Progenitor cell of endocrine pancreas (in vitro differentiated cells): ENCODE data around the gene PCTP. TPM values are rescaled to one million over a fixed set of nuclear protein-coding genes. Genes with fewer than 3 reads are reported as not detected.

ENCODE experiments used
- DNase-seq: peaks from one replicate; pipeline ENCODE4 v3.0.0; 2021; ENCODE audit warnings: low spot score; ENCODE audit not compliant: unreplicated experiment
- H3K27ac Mint-ChIP-seq: 2 replicates; pipeline ENCODE4 v1.8.0; 2021; ENCODE audit warnings: mild to moderate bottlenecking, moderate library complexity, mixed read lengths
- H3K27me3 Mint-ChIP-seq: 2 replicates; pipeline ENCODE4 v1.8.0; 2021; ENCODE audit warnings: mixed read lengths
- H3K36me3 Mint-ChIP-seq: 2 replicates; pipeline ENCODE4 v1.8.0; 2022; ENCODE audit warnings: mixed read lengths; ENCODE audit not compliant: insufficient read depth
- H3K4me1 Mint-ChIP-seq: 2 replicates; pipeline ENCODE4 v1.8.0; 2021; ENCODE audit warnings: low read depth, mixed read lengths
- H3K4me3 Mint-ChIP-seq: 2 replicates; pipeline ENCODE4 v1.8.0; 2021; ENCODE audit warnings: low read depth, mild to moderate bottlenecking, moderate library complexity, mixed read lengths
- H3K9me3 Mint-ChIP-seq: 2 replicates; pipeline ENCODE4 v1.8.0; 2021; ENCODE audit warnings: low read depth, mixed read lengths
- CTCF ChIP-seq: fragments of 200-600 bp; sonication (generic); IDR thresholded peaks from one replicate; pipeline ENCODE4 v1.5.0; 2021; ENCODE audit warnings: antibody characterized with exemption, mild to moderate bottlenecking; ENCODE audit not compliant: unreplicated experiment
- total RNA-seq: library from RNA; stranded (reverse); gene quantifications from 2 replicates; pipeline ENCODE4 v1.2.1, GENCODE V29; 2021

Gene PCTP
- total RNA-seq, 1 donor from 2014 or later = 25.4 TPM

- no peak for TF ChIP-seq CTCF
- DNase-seq = no peak
- no peaks in the 10 kb centered on the region for H3K27me3 Mint-ChIP-seq
- H3K4me3 Mint-ChIP-seq = no peak overlapping the region
- peaks cover 11% of the 10 kb centered on the region for H3K36me3 Mint-ChIP-seq
- peaks cover 12% of the 10 kb centered on the region for H3K4me1 Mint-ChIP-seq
- H3K9me3 Mint-ChIP-seq = peaks cover 8% of the 10 kb centered on the region
- H3K27ac Mint-ChIP-seq = no peak overlapping the region
Observed at GRCh38 chr17:55764610-55765009, 13.8 kb downstream of the PCTP start.

GRCh38 chr17:55765472-55765871, 14.6 kb downstream of the PCTP start:
- Mint-ChIP-seq H3K27me3 (no peaks in the 10 kb centered on the region), H3K36me3 (peaks cover 14% of the 10 kb centered on the region), H3K4me1 (peaks cover 16% of the 10 kb centered on the region), H3K9me3 (peaks cover 8% of the 10 kb centered on the region), H3K4me3 (no peak overlapping the region), H3K27ac (no peak overlapping the region)
- no peak for TF ChIP-seq CTCF
- DNase-seq = no peak

DNA sequence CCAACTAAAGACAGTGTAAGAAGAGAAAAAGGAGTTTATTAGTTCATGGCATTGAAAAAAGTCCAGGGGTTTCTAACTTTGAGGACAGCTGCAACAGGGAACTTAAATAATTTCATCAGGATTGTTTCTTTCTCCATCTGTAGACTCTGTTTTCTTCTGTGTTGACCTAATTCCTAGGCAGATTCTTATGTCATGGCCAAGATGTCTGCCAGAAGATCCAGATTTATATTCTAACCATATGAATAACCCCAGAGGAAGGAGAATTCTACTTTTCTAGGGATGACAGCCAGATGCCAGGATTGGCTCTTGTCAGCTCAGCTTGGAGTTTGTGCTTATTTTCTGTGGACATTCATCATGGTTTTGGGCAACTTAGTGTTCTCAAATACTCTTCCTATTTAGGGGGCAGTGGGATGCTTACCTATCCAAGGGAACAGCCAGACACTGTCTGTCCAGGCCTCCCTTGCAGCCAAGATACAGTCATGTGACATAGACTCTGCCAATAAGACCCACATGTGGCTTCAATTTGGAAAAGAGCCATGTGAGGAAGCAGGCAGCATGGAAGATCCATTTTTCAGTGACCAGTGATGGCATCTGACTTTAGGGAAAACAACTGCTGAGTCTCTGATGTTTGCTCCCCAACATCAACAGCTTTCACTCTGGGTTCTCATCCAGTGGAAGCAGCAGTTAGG, 18.2 kb downstream of the PCTP start:
- Mint-ChIP-seq H3K4me1 (peaks cover 20% of the 10 kb centered on the region), H3K9me3 (peaks cover 4% of the 10 kb centered on the region), H3K36me3 (peaks cover 26% of the 10 kb centered on the region), H3K27ac (no peak overlapping the region), H3K4me3 (no peak overlapping the region), H3K27me3 (no peaks in the 10 kb centered on the region)
- no peak for TF ChIP-seq CTCF
- no peak for DNase-seq

DNA sequence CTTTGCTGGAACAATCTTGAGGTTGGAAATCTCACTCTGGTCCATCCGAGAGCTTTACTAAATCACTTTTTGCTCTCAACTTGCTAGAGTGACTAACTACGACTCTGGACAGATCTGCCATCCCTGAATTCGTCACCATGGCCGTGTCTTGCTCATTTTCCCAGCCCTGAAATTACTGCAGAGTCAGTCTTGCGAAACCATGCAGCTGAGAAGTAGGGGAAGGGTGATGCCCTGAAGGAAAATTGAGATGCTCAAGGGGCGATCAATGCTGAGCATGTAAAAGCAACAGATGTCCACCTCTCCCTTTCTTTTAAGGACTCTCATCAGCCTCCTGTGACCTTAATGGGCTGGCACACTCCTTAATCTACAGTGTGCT, 18.8 kb downstream of the PCTP start:
- Mint-ChIP-seq H3K36me3 (peaks cover 26% of the 10 kb centered on the region), H3K9me3 (peaks cover 4% of the 10 kb centered on the region), H3K27ac (no peak overlapping the region), H3K4me1 (peaks cover 25% of the 10 kb centered on the region), H3K4me3 (no peak overlapping the region), H3K27me3 (no peaks in the 10 kb centered on the region)
- no peak for TF ChIP-seq CTCF
- DNase-seq = no peak

DNA sequence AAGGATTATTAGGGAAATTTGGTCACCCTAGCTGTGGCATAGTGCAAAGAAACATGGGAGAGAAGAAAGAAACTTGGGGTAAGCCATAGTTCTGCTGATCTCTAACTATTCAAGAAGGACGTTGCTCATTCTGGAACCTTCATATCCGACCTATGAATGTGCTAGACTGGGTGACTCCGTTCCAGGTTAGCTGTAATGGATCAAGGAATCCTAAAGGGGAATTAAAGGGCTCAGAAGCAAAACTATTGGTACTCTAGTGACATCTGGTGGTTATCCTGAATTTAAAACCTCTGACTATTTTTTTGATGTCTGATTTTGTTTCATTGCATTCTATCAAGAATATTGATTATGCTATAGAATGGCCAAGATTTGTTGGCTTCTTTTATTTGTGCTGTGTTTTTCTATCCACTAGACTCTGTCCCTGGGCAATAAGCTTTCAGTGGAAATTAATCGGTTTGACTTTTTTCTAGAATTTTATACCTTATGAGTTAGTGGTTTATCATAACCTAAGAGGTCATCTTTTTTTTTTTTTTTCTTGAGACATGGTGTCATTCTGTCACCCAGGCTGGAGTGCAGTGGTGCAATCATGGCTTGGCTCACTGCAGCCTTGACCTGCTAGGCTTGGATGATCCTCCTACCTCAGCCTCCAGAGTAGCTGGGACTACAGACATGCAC, 19.5 kb downstream of the PCTP start:
- H3K4me1 Mint-ChIP-seq = peaks cover 31% of the 10 kb centered on the region
- peaks cover 2% of the 10 kb centered on the region for H3K9me3 Mint-ChIP-seq
- H3K27ac Mint-ChIP-seq = no peak overlapping the region
- H3K4me3 Mint-ChIP-seq = no peak overlapping the region
- peaks cover 29% of the 10 kb centered on the region for H3K36me3 Mint-ChIP-seq
- no peaks in the 10 kb centered on the region for H3K27me3 Mint-ChIP-seq
- peak; percentile 72 for TF ChIP-seq CTCF
- DNase-seq = no peak
